K562 (cell line): Measurements from ENCODE around the gene C4orf36. TPM values are rescaled to one million over a fixed set of nuclear protein-coding genes. Genes with fewer than 3 reads are reported as not detected.

Source experiments
- ATAC-seq: fragments of 200-7000 bp; cut with Tn5 transposase; 3 replicates; pipeline ENCODE4 v1.9.1; 2020; ENCODE audit warnings: moderate library complexity
- BruUV-seq: library from RNA; stranded (reverse); fragments of 400-500 nt; replicated peaks from 2 replicates; lab custom pipeline; 2021; lab: Mats Ljungman, UMichigan
- CTCF ChIA-PET: fragments of 300-600 bp; formaldehyde crosslinking; extraction: SDS; loops from one replicate; lab custom pipeline; 2021; ENCODE audit warnings: low intra/inter-chr PET ratio; lab: Yijun Ruan, JAX
- POLR2A ChIA-PET: fragments of 300-600, 350-650 bp; sonication (Branson Sonifier 250); formaldehyde crosslinking; extraction: SDS; loops from one replicate; lab custom pipeline; 2021; ENCODE audit warnings: antibody characterized with exemption, inconsistent platforms; lab: Yijun Ruan, JAX
- DNase-seq, 4 experiments: peaks; one replicate each; pipeline versions ENCODE4 v3.0.0 to v3.0.0-alpha.2; 2011 to 2018; ENCODE audit warnings: low spot score in 3 of 4, mixed read lengths in 3 of 4; ENCODE audit errors: extremely low read depth in 1 of 4
- FAIRE-seq: peaks from 2 replicates; lab custom pipeline; 2011; peaks lifted over from hg19 to GRCh38; lab: Jason Lieb, UNC
- H2AFZ ChIP-seq: 2 replicates; pipeline ENCODE4 v1.6.0; 2011; ENCODE audit warnings: low read depth, low read length, control low read depth, inconsistent platforms
- H3K27ac ChIP-seq: fragments of 200-600 bp; 3 replicates; pipeline ENCODE4 v1.8.0; 2011; ENCODE audit warnings: low read depth, mild to moderate bottlenecking, control low read depth, inconsistent platforms, low read length, moderate library complexity, mixed read lengths; ENCODE audit errors: extremely low read depth
- H3K27me3 ChIP-seq, 2 experiments: fragments of 300-600 bp in 1 of 2; 2 replicates in 1 of 2; 3 replicates in 1 of 2; pipeline versions ENCODE4 v1.6.0 to v1.8.0; 2011; ENCODE audit warnings: inconsistent platforms in 2 of 2, low read length in 2 of 2, mild to moderate bottlenecking in 1 of 2, mixed read lengths in 1 of 2, moderate library complexity in 1 of 2; ENCODE audit not compliant: control insufficient read depth in 2 of 2, insufficient read depth in 2 of 2
- H3K36me3 ChIP-seq: fragments of 300-600 bp; 3 replicates; pipeline ENCODE4 v1.8.0; 2011; ENCODE audit warnings: mild to moderate bottlenecking, low read length, inconsistent platforms; ENCODE audit not compliant: control insufficient read depth, insufficient read depth
- H3K4me1 ChIP-seq, 2 experiments: fragments of 200-600 bp in 1 of 2; replicated peaks in 1 of 2; 2 replicates in 1 of 2; 3 replicates in 1 of 2; pipeline versions ENCODE4 v1.5.1 to v1.8.0; 2011; ENCODE audit warnings: inconsistent platforms in 2 of 2, low read length in 2 of 2, mild to moderate bottlenecking in 1 of 2, mixed read lengths in 1 of 2, moderate library complexity in 1 of 2; ENCODE audit not compliant: control insufficient read depth in 2 of 2, insufficient read depth in 2 of 2
- H3K4me2 ChIP-seq: 2 replicates; pipeline ENCODE4 v1.6.1; 2011; ENCODE audit warnings: low read length, control low read depth, inconsistent platforms, mixed read lengths; ENCODE audit not compliant: insufficient read depth
- H3K4me3 ChIP-seq: fragments of 200-600 bp; sonication (generic), shearing (Covaris generic); 2 replicates; pipeline ENCODE4 v1.5.1; 2016; ENCODE audit warnings: control low read depth, inconsistent platforms
- H3K79me2 ChIP-seq: fragments of 200-600 bp; 3 replicates; pipeline ENCODE4 v1.8.0; 2011; ENCODE audit warnings: low read length, inconsistent platforms; ENCODE audit not compliant: control insufficient read depth, insufficient read depth
- H3K9ac ChIP-seq, 2 experiments: 2 replicates each; pipeline versions ENCODE4 v1.6.0 to v1.6.1; 2011; ENCODE audit warnings: low read depth in 2 of 2, low read length in 2 of 2, control low read depth in 1 of 2, inconsistent platforms in 1 of 2, mild to moderate bottlenecking in 1 of 2, mixed read lengths in 1 of 2; ENCODE audit not compliant: insufficient read depth in 1 of 2
- H3K9me1 ChIP-seq: one replicate; pipeline ENCODE4 v1.6.0; 2011; ENCODE audit warnings: inconsistent platforms, mild to moderate bottlenecking, low read length, moderate library complexity; ENCODE audit not compliant: control insufficient read depth, insufficient read depth
- H3K9me3 ChIP-seq: replicated peaks from 2 replicates; pipeline ENCODE4 v1.5.1; 2011; ENCODE audit warnings: low read depth, low read length, inconsistent platforms; ENCODE audit not compliant: control insufficient read depth, insufficient read depth
- H4K20me1 ChIP-seq: replicated peaks from 2 replicates; pipeline ENCODE4 v1.6.1; 2011; ENCODE audit warnings: low read length, inconsistent platforms, mixed read lengths; ENCODE audit not compliant: control insufficient read depth, insufficient read depth
- BACH1 ChIP-seq: fragments of 200-800 bp; sonication (Bioruptor generic); IDR thresholded peaks from 2 replicates; pipeline ENCODE4 v1.6.1; 2016; ENCODE audit warnings: missing genetic modification characterization, missing compliant biosample characterization
- BCL6 ChIP-seq: fragments of 250-450 bp; sonication (Bioruptor Pico); IDR thresholded peaks from 2 replicates; pipeline ENCODE4 v1.4.0; 2020
- E2F4 ChIP-seq: sonication (generic); formaldehyde crosslinking; IDR thresholded peaks from 2 replicates; pipeline ENCODE4 v1.8.0; 2022; ENCODE audit warnings: mild to moderate bottlenecking, low read depth, missing genetic modification reagents
- NKRF ChIP-seq: fragments of 450-650 bp; IDR thresholded peaks from 2 replicates; pipeline ENCODE4 v1.6.1; 2016; ENCODE audit warnings: borderline replicate concordance
- NR4A1 ChIP-seq, 2 experiments: fragments of 250-450 bp in 1 of 2; fragments of 450-650 bp in 1 of 2; sonication (Bioruptor Pico) in 1 of 2; IDR thresholded peaks; 2 replicates each; pipeline versions ENCODE4 v1.4.0 to v1.6.1; 2016 to 2020; ENCODE audit warnings: mild to moderate bottlenecking in 2 of 2, missing compliant biosample characterization in 1 of 2, missing genetic modification characterization in 1 of 2, moderate library complexity in 1 of 2
- PHB ChIP-seq: fragments of 250-450 bp; sonication (Bioruptor Pico); IDR thresholded peaks from 2 replicates; pipeline ENCODE4 v1.5.0; 2021
- PHF20 ChIP-seq: fragments of 450-650 bp; IDR thresholded peaks from 2 replicates; pipeline ENCODE4 v1.6.1; 2018; ENCODE audit not compliant: partially characterized antibody
- RERE ChIP-seq: sonication (generic); formaldehyde crosslinking; IDR thresholded peaks from 2 replicates; pipeline ENCODE4 v1.8.0; 2023; ENCODE audit warnings: missing genetic modification reagents, mild to moderate bottlenecking, borderline replicate concordance
- SAFB ChIP-seq: fragments of 200-400 bp; formaldehyde crosslinking; IDR thresholded peaks from 2 replicates; pipeline ENCODE4 v1.6.1; 2017; ENCODE audit warnings: low read depth, low read length, borderline replicate concordance
- SRSF3 ChIP-seq: fragments of 200-400 bp; formaldehyde crosslinking; IDR thresholded peaks from 2 replicates; pipeline ENCODE4 v1.6.1; 2016; ENCODE audit warnings: mild to moderate bottlenecking, low read length, moderate library complexity; ENCODE audit not compliant: insufficient read depth
- TAF1 ChIP-seq: IDR thresholded peaks from 2 replicates; pipeline ENCODE4 v1.6.1; 2011; ENCODE audit warnings: mild to moderate bottlenecking, low read length, moderate library complexity; ENCODE audit not compliant: insufficient read depth, control insufficient read depth, severe bottlenecking; ENCODE audit errors: extremely low read depth
- TAL1 ChIP-seq: fragments of 450-650 bp; IDR thresholded peaks from 2 replicates; pipeline ENCODE4 v1.6.1; 2016; ENCODE audit warnings: mild to moderate bottlenecking
- ZNF764 ChIP-seq: fragments of 250-450 bp; sonication (Bioruptor Pico); IDR thresholded peaks from 2 replicates; pipeline ENCODE4 v1.4.0; 2020; ENCODE audit warnings: low read depth, mild to moderate bottlenecking, moderate library complexity
- WGBS: fragments of 100-300 bp; shearing (Covaris generic); methylation state at CpG from one replicate; pipeline ENCODE4 v1.1.6; 2016; ENCODE audit warnings: low coverage, mixed read lengths; ENCODE audit not compliant: insufficient coverage; ENCODE audit errors: missing lambda C conversion rate; 5-methylcytosine and 5-hydroxymethylcytosine counted together
- in situ Hi-C: fragments of 300-500 bp; cut with MboI; formaldehyde crosslinking; loops from 4 replicates; pipeline ENCODE4 v1.15.0; 2018; ENCODE audit warnings: inconsistent platforms, mixed read lengths
- intact Hi-C: fragments of 100-400 bp; cut with micrococcal nuclease; formaldehyde crosslinking; loops from 2 replicates; pipeline ENCODE4 v1.14.2; 2022
- polyA plus RNA-seq, 8 experiments: library from polyadenylated mRNA; depleted of rRNA in 4 of 8; stranded (reverse) in 5 of 8; unstranded in 3 of 8; fragments of >200 nt; fragmentation: Nextera tagmentation in 2 of 8; fragmentation: Illumina TruSeq in 1 of 8; extraction: Ambion mirVana in 2 of 8; extraction: Trizol in 1 of 8; gene quantifications; 2 replicates each; pipeline versions ENCODE4 v1.2.1 to v1.2.3, GENCODE V29; 2011 to 2014; ENCODE audit warnings: inconsistent platforms in 1 of 8, missing spikeins in 1 of 8
- total RNA-seq, 7 experiments: library from RNA; depleted of rRNA in 6 of 7; stranded (reverse); fragments of >200 nt in 6 of 7; fragmentation: Illumina TruSeq in 2 of 7; extraction: Trizol in 2 of 7; gene quantifications; 2 replicates each; pipeline versions ENCODE4 v1.2.1 to v1.2.3, GENCODE V29; 2011 to 2021; ENCODE audit warnings: low replicate concordance in 1 of 7

C4orf36 gene
- total and polyA plus RNA-seq, 9 of the 15 experiments (the other 6 are each of a cell fraction or from before 2014, with no cell fraction given), result 0.14 to 0.45 (median 0.20) TPM; not detected in 5

GRCh38 chr4:86892636-86892960 is 376 bp upstream of the C4orf36 start (continued):
- TF ChIP-seq TAF1, result no peak
- TF ChIP-seq SAFB, result no peak
- TF ChIP-seq BACH1 (tag), result no peak
- TF ChIP-seq TAL1, result no peak

- Histone ChIP-seq H3K9ac (no peak overlapping the region), H2AFZ (no peak overlapping the region), H3K79me2 (no peaks in the 10 kb centered on the region), H4K20me1 (no peaks in the 10 kb centered on the region)
- WGBS, result 36% methylated on average over 7 of the region's 7 CpGs
- intact Hi-C loops, result no loop called here
- in situ Hi-C loops, result loop anchor here (5.0 to 10.0 kb wide), 2 partner anchors 238 to 954 kb away; no protein-coding TSS in a partner anchor
- DNase-seq, result no peak
- CTCF ChIA-PET, result no interaction called here
- TF ChIP-seq ZNF764 (CRISPR knock-in tag) (no peak), BCL6 (CRISPR knock-in tag) (no peak), SRSF3 (no peak), RERE (CRISPR knock-in tag) (no peak), PHF20 (no peak), E2F4 (CRISPR knock-in tag) (no peak), NR4A1 (CRISPR knock-in tag; IDR thresholded peaks at IDR 0.05) (no peak), NR4A1 (tag; IDR thresholded peaks at IDR 0.05) (no peak), BACH1 (tag) (no peak), PHB (CRISPR knock-in tag) (no peak), NKRF (no peak)
- TF ChIP-seq, all 486 proteins: peak for 0
- Histone ChIP-seq H3K9me3 (no peaks in the 10 kb centered on the region), H3K27ac (no peak overlapping the region), H3K4me3 (no peak overlapping the region), H3K27me3 (peaks cover 0 to 4% of the 10 kb centered on the region in 2 experiments; a peak in 2 of 5 replicates), H3K4me2 (no peak overlapping the region), H3K9me1 (no peaks in the 10 kb centered on the region), H3K36me3 (no peaks in the 10 kb centered on the region), H3K4me1 (peaks cover 6 to 10% of the 10 kb centered on the region in 2 experiments; a peak in 3 of 5 replicates)
- BruUV-seq, result no TSS peak
- ATAC-seq, result no peak
- no peak for FAIRE-seq
- POLR2A ChIA-PET, result no interaction called here
Observed at GRCh38 chr4:86890790-86891189, 1.4 kb downstream of the C4orf36 start.
